Muscle of back (tissue), 11 donors: ENCODE data around the gene SAMD11. TPM values are rescaled to one million over a fixed set of nuclear protein-coding genes. Genes with fewer than 3 reads are reported as not detected.

Experiments
- DNase-seq, 3 donors: peaks; one replicate each; pipeline versions ENCODE4 v3.0.0 to v3.0.0-alpha.2; 2013
- polyA plus RNA-seq, 10 donors: library from polyadenylated mRNA; unstranded; fragments of 120-200 nt; gene quantifications; one replicate each; pipeline ENCODE4 v1.2.1, GENCODE V29; 2013; ENCODE audit not compliant: insufficient read length in 10 of 10

SAMD11 gene
- polyA plus RNA-seq, 10 donors, result 1.7 to 11.4 (median 4.4) TPM

DNA sequence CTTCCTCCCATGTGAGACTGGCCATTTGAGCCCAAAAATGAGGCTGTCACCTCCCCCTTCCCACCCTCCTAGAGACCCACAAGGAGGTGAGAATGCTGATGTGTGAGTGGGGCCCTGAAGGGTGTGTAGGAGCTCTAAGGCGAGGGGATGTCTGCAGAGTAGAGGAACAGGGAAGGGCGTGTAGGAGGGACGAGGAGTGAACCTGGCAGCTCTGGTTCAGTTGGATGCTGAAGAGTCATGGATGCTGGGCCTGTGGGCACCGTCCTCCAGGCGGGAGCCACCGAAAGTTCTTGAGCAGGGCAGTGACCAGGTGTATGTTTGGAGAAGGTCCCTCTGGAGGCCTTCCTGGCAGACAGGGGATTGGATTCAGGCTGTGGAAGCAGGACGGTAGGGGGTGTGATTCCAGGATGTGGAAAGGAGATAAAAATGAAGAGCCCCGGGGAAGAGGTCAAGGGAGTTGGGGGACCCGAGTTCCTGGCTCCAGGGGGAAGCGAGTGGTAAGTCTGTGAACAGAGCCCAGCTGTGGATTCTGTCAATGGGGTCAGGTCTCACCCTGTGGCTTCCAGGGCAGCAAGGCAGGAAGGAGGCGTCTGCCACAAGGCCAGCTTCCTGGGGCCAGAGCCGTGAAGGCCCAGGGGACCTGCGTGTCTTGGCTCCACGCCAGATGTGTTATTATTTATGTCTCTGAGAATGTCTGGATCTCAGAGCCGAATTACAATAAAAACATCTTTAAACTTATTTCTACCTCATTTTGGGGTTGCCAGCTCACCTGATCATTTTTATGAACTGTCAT, 7.9 kb downstream of the SAMD11 start:
- DNase-seq, result no peak

DNA sequence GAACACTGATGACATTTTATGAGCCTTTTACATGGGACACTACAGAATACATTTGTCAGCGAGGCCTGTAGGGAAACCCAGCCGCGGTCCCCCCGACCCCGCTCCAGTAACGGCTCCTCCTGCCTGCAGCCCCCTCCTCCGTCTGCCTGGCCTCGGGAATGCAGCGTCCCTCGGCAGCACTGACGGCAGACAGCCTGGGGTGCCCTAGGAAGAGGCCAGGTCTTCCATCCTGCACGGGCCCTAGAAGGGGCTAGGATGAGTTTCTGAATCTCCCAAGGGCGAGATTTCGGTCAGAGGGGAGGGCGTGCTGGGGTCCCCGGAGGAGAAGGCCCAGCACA, 8.4 kb downstream of the SAMD11 start:
- DNase-seq, result peak in 1 of 3 donors; percentile 11

DNA sequence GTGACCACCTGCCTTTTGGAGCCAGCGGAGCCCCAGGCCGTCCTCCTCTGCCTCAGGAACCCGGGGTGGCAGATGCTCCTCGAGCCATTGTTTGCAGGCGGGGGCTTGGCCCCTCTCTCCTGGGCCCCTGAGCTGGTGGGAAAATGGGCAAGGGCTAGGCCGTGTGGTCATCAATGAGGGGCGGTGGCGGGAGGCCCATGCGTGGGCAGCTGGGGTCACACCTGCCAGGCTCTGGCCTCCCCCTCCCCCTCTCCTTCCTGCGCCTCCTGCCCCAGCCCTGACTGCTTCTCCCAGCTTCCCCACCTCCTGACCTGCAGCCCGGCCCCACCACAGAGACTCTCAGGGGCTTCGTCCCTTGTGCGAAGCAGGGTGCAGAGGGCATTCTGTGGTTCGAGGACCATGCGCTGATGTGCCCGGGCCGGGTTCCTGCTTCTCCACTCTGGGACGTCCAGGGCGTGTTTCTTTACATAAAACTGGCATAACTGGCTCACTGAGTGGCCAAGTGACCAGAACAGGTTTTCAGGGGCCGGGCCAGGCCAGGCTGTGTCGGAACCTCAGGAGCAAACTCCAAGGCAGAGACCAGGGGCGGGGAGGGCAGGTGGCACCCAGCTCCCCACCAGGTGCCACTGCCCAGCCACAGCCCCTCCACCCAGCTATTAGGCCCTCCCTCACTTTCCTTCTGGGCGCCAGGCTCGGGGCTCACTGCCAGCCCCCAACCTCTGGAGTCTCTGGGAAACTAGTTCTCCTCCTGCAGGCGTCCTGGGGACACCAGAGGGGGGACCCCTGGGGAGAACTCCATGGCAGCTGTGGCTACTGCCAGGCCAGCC, 9.3 kb downstream of the SAMD11 start:
- DNase-seq, result peak in 1 of 3 donors; percentile 5

DNA sequence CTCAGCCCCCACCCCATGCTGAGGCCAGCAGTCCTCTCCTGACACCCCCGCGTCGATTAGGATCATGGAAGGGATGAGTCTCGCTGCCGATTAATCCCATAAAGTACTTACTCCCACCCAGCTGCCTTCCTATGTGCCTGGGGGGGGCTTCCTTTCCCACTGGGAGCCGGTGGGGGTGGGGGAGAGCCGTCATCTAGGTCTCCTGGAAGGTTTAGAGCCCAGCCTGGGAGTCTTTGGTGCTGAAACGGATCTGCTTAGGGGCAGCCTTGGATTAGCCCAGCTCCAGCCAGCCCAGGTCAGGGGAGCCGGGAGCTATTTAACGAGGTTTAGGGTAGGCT, 9.8 kb downstream of the SAMD11 start:
- DNase-seq, result peak in 1 of 3 donors; percentile 8

DNA sequence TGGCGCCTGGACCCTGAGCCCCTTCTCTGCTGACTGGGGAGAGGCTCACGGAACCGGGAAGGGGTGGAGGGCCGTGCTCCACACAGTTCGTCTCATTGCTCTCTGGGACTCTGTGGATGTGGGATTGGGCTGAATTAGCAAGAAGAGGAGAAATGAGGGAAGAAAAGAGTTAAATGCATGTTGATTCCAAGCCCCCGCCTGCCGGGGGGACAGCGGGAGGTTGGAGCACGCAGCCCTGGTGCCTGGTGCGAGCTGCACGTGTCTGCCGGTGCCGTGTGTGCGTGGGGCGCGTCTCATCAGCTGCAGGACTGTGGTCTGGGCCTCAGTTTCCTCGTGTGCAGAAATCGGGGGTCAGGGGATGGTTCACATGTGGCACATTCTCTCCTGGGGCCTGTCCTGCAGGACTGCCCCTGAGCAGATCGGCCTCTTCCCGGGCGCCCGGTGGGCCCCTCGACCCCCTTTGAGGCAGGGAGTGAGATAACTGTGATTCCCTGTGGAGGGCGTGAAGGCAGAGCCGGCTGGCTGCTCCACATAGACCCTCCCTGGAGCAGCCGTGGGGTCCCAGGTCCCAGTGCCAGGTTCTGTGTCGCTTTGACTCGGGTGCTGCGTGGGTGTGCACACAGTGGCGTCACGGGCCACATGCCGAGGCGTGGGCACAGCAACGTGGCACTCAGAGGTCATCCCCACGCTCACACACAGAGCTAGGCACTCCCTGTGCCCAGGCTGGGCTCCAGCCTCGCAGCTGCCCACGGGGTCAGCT, 11.4 kb downstream of the SAMD11 start:
- peak in 1 of 3 donors; percentile 3 for DNase-seq

DNA sequence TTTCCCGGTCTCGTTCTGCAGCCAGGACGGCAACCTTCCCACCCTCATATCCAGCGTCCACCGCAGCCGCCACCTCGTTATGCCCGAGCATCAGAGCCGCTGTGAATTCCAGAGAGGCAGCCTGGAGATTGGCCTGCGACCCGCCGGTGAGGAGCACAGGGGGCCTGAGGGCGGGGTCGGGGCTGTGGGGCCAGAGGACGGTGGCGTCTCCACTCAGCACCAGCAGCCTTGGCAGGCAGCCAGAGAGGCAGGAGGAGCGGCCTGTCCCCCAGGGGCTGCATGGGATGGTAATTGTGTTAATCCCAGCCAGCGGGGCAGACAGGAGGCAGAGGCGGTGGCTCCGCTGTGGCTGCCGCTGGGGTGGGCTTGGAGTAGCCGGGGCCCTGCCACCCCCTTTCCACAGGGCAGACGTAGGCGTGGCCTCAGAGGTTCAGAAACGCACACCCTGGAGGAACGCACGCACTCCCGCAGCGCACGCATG, 12.1 kb downstream of the SAMD11 start:
- DNase-seq, result no peak

DNA sequence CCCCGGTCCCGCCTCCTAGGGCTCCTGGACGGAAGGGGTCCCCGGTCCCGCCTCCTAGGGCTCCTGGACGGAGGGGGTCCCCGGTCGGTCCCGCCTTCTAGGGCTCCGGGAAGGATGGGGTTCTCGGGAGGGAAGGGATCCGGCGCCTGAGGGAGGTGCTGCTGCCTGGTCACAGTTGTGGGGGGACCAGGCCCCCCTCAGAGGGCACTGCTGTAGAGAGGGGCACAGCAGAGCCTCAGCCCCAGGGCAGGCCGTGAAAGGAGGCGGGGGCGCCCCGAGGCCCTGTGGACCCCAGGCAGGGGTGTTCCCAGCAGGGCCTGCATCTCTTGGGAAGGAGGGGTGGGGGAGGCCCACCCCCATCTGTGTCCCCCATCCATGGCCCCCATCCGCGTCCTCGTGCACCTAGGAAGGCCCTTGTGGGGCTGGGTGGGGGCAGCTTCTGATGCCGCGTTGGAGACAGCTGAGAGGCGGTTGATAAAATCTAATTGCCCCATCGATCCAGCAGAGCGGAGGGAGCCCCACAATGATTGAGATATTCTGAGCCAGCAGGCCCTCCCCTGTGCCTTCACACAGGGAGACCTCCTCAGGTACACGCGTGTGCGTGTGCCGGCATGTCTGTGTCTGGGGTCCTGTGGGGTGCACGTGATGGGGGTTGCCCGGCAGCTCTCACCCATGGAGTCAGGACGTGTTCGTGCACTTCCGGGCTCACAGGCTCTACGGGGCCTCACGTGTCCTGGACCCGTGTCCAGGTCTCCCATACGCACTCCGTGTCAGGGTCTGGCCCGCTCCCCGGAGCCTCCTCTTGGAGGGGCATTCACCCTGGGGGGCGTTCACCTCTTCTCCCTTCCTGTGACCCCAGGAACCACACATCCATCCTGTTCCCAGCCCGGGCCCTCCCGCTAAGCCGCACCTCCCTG, 12.9 kb downstream of the SAMD11 start:
- DNase-seq, result no peak

DNA sequence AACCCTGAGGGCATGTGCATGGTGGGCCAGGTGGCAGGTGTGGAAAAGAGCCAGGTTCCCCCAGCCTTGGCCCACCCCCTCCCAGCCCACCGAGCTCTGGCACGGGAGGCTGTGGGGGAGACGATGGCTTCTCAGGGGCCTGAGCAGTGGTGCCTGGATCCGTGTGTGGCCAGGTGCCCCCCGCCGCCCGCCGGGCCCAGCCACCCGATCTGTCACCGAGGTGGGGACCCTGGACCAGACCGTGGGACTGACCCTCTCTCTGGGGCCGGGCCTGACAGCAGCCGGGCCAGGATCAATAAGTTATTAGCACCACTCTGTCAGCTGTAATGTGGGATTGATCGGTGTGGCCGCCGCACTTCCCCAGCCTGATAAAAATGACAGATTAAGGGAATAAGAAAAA, 13.8 kb downstream of the SAMD11 start:
- no peak for DNase-seq

DNA sequence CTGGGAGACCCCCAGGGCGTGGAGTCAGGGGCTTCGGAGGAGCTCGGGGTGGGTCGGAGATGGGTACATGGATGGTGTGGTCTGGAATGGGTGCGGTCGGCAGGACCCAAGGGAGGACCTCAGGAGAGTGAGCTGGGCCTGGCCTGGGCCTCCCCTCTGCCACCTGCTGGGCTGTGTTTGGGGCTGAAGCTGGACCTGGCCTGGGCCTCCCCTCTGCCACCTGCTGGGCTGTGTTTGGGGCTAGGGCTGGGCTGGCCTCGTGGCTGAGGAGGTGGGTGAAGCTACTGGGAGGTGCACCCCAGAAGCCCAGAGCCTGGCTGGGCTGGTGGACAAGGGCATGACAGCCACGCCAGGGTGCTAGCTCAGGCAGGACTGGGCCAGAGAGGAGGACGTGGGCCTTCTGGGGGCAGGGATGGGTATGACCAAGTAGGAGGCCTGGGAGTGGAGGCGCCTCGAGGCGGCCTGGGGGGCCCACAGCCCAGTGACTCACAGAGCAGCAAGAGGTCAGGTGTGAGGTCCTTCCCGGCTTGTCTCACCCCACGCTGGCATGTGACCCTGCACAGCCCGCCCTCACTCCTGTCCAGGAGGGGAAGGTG, 14.5 kb downstream of the SAMD11 start:
- DNase-seq, result no peak

DNA sequence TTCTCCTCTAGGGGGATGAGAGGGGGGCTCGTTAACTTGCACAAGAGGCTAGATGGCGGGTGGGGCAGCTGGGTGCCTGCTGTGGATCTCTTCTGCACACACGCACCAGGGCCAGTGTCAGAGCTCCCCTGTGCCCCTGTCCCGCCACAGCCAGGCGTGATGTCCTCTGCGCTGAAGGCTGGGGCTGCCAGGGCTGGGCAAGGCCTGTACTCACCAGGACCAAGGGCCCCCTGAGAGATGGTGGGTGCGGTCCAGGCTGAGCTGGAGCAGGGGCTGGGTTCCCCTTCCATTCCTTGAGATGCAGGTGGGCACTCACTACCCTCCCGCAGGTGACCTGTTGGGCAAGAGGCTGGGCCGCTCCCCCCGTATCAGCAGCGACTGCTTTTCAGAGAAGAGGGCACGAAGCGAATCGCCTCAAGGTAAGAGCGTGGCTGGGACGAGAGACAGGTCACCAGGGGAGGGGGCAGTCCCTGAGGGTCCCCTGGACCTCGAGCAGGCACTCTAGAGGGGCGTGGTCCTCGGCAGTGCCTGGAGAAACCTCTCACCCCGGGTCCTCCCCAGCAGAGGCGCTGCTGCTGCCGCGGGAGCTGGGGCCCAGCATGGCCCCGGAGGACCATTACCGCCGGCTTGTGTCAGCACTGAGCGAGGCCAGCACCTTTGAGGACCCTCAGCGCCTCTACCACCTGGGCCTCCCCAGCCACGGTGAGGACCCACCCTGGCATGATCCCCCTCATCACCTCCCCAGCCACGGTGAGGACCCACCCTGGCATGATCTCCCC, 15.2 kb downstream of the SAMD11 start:
- no peak for DNase-seq

DNA sequence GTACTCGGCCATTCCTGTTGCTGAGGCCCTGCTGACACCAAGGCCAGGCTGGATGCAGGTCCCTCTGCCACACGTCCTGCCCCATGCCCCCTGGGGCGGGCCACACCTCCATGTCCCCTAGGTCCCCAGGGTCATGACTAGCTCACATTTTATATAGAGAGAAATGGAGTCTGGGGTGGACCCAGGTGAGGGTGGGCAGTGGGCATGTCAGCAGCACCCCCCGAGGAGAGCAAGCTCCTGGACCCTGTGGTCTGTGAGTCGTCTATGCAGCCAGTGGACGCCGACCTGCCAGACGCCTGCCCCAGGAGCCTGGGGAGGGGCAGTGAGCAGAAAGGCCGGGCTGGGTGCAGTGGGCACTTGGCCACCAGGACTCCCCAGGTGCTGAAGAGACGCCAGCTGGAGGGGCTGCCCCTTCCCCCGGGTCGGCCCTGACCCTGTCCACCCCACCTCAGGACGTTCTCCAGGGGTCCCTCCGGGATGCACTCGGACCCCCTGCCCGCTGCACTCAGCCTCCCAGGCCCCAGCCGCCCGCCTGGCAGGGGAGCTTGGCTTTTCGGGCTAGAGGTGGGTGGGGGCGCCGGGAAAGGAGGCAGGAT, 15.9 kb downstream of the SAMD11 start:
- no peak for DNase-seq

DNA sequence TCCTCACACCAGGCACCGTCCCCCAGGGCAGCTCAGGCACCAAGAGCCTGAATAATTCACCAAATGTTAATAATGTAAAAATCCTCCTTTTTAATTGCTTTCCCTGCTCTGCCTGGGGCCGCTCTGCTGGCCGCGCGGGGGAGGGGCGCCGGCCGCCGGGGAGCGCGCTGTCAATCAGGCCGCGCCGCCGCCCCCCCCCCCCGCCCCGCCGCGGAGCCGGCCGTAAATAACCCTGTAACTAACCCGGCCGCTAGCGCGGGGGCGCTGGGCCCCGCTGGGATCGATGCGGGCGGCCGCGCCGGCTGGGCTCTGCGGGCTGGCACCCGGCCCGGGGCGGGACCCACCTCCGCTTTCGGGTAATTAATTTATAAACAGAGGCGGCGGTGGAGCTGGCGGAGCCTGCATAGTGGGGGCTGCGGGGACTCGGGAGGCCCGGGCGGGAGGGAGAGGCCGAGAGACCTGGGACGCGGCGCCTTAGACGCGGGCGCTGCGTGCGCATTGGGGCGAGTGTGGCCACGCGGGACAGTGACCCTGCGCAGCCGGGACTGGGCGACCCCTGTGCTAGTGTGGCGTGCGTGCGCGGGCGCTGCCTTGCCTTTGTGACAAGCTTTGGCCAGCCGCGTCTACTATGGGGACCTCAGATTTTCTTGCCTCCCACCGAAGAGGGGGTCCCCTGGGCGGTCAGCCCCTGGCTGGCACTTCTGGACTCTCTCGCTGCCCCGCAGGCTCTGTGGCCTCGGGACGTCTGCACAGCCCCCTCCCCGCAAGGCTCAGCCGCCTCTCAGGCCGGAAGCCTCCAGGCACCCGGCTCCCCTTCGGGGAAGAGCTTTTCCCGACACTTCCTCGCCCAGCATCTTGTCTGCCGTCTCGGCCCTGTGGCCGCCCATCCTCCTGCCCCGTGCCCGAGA, 16.6 kb downstream of the SAMD11 start:
- DNase-seq, result peak; percentile 73 to 84 (median 74)

DNA sequence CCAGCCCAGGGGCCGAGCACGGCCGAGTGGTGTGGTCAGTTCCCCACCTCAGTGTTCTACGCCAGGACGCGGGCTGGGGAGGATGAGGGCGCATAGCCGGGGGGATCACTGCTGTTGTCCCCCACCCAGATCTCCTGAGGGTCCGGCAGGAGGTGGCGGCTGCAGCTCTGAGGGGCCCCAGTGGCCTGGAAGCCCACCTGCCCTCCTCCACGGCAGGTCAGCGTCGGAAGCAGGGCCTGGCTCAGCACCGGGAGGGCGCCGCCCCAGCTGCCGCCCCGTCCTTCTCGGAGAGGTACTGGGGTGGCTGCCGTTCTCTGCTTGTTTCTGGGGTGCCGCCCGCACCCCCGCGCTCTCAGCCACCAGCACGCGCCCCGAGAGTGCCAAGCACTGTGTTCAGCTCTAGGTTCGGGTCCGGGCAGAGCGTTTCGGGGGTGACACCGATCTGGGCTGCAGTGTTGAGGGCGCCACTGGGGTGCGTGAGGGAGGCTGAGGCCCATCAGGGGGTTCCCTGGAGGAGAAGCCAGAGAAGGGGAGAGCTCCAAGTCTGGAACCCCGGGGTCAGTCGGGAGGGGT, 17.4 kb downstream of the SAMD11 start:
- DNase-seq, result peak in 1 of 3 donors; percentile 75

DNA sequence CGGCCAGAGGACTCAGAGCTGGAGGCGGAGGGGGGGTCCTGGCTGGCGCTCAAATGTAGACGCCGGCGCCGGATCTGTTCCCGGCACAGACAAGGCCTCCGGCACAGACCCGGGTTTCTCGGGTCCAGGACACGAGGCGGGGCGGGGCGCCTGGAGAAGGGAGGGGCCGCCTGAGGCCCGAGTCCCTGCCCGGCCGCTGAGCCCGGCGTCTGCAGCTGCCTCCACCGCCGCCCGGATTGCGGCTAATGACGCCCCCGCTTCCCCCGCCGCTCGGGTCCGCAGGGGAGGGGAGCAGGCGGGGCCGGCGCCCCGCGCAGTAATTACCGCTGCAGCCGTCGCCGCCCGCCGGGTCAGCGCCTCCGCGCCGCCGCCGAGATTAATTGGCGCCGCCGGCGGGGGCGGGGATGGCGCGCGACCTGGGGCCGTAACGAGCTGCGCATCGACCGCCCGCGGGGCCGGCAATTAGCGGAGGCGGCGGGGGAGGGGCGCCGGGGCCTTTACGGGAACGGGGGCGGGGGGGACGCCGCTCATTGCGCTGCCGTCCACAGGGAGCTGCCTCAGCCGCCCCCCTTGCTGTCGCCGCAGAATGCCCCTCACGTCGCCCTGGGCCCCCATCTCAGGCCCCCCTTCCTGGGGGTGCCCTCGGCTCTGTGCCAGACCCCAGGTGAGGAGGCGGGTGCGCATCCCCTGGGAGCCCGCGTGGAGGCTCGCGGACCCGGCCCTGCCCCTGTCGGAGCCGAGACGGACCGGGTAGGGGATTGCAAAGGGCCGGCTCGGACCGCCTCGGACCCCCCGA, 18.1 kb downstream of the SAMD11 start:
- peak; percentile 82 to 92 (median 84) for DNase-seq

DNA sequence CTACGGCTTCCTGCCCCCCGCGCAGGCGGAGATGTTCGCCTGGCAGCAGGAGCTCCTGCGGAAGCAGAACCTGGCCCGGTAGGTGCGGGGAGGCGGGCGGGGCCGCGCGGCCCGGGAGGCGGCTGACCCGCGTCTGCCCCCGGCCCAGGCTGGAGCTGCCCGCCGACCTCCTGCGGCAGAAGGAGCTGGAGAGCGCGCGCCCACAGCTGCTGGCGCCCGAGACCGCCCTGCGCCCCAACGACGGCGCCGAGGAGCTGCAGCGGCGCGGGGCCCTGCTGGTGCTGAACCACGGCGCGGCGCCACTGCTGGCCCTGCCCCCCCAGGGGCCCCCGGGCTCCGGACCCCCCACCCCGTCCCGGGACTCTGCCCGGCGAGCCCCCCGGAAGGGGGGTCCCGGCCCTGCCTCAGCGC, 18.7 kb downstream of the SAMD11 start:
- DNase-seq, result no peak

DNA sequence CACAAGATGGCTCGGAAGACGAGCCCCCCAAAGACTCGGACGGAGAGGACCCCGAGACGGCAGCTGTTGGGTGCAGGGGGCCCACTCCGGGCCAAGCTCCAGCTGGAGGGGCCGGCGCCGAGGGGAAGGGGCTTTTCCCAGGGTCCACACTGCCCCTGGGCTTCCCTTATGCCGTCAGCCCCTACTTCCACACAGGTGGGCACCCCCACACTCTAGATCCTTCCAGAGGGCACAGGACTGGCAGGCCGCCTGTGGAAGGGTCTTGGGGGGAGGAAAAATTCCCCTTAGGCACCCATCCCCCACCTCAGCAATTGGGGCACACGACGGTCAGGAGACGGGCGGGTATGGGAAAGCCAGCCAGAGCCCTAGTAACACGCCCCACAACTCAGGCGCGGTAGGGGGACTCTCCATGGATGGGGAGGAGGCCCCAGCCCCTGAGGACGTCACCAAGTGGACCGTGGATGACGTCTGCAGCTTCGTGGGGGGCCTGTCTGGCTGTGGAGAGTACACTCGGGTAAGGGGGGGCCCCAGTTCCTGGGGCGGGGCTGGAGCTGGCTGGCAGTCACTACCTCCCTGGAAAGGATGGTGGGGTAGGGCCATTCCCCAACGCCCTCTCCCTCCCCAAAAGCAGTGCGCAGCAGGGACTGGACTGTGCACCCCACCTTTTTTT, 19.3 kb downstream of the SAMD11 start:
- DNase-seq, result peak in 1 of 3 donors; percentile 61
